Limb (tissue), 2 donors: ENCODE results near the gene CPNE5.
A peak's percentile ranks its signal among the peaks of the same experiment; 100 is the strongest.

Experiments
- DNase-seq, 2 donors: peaks; one replicate each; pipeline ENCODE4 v3.0.0-alpha.2; 2016; ENCODE audit errors: extremely low spot score in 2 of 2

CPNE5 gene

DNA sequence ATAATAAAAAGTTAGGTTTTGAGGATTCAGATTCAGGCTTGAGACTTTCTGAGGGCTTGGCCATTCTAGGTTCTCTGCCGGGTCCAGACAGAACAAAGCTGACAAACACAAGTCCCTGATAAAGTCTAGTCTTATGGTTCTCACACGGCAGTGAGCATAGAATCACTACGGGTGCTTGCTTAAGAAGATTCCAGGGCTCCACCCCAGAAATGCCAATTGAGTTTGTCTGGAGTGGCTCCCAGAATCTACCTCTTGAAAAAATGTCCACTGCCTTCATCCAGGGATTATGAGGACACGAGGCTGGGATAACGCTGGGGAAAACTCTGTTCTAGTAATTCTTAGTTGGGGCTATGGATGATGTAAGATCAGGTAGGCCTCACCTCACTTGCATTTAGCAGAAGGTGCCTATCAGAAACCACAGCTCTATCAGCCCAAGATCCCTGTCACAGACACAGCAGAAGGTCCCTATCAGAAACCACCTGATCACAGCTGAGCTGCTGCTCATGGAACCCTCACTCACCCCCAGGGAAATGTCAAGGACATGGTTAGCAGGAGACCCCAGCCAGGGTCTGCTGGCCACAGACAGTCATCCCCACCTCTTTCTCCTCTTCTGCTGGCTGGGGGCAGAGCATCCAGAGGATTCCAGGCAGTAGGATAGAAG is 89.3 kb downstream of the CPNE5 start:
- no peak for DNase-seq

DNA sequence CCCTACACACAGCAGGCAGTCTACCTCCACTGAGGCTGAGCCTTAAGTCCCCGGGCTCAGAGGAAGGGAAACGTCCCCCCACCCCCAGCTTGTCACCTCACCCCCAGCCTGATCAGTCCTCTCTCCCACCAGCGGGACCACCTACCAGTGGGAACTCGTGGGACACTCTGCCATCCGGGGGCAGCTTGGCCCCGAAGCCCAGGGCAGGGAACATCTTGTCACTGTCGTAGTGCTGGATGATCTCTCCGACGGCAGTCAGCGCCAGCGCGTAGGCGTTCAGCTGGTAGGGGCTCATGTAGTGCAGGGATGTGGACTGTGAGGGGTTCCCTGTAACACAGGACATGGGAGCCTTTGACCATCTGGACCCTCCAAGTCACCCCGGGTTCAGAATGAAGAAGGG is 93.0 kb downstream of the CPNE5 start:
- DNase-seq = no peak

DNA sequence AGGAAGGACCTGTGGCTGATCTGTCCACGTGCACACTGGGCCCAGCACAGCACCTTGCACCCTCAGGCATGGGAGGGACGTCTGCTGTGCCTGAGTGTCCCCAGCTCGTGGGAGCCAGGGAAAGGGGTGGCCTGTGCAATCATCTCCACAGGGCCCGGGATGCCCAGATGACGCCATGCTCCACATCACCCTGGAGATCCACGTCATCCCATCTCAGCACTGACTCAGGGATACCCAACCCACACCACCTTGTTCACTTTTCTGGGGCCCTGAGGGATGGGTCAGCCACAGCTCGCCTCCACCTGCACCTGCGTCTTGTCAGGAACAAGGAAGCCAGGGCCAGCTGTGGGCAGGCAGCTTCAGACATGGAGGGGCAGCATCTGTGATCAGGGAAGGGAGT is 93.4 kb downstream of the CPNE5 start:
- no peak for DNase-seq

GRCh38 chr6:36745283-36745682 is 94.0 kb downstream of the CPNE5 start:
- DNase-seq = no peak

DNA sequence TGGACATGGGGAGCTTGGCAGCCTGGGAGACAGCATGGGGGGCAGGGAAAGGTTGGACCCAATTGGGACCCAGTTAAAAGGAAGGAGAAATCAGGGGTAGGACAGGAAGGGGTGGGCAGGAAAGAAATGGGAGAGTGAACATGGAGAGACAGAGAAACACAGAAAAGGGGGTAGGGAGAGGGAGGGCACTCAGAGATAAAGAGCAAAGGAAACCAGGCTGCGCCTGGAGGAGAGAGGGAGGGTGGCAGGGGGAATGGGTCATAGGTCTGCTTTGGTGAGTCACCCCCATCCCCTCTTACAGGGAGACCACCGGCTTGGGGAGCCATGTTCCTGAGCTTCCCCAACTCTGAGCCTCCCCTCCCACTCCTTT is 95.0 kb downstream of the CPNE5 start:
- no peak for DNase-seq

DNA sequence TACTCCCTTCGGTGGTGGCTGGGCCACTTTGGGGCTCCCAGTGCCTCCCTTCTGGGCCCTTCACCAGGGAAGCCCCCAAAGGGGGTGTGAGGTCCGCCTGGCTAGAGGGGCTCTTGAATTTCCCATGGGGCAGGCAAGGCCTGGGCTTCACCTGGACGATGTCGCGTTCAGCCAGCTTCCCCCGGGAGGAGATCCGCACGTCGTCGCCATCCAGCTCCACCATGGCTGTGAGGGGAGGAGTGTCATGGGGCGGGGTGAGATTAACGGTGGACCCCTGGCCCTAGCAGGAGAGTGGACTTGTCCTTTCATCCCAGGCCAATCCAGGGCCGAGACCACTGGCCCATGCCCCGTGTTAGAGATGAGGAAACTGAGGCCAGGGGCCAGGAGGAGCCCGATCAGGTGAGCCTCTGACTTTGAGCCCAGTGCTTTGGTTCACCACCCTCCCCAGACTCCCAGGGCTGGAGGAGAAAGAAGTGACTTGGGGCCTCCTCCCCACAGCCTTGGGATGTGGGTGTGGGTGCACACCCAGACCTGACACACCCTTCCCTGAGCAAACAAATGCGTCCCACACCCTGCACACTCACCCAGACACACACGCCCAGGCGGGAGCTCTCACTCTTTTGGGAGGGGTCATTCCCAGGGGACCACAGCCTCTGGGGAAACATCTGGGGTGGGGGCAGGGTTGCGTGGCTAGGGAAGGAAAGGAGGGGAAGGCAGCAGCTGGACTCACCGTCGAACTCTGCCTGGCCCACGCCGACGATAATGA is 95.5 kb downstream of the CPNE5 start:
- no peak for DNase-seq

GRCh38 chr6:36743032-36743431 is 96.2 kb downstream of the CPNE5 start:
- no peak for DNase-seq

DNA sequence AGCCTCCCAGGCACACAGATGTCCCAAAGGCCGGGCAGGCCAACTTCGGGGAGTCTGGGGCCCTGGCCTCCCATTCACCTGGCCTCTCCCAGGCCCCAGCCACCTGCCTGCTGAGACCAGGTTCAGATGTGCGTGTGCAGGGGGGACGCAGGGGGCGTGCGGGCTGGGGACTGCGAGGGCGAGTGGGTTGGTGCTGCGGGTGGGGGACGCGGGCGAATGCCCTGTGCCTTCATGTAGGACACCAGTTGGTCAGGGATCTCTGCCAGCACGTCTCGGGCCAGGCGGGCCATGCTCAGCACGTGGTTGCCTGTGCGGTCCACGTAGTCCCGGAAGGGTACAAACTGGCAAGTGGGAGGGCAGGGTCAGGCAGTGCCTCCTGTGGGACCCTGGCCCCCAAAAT is 97.1 kb downstream of the CPNE5 start:
- DNase-seq = no peak

GRCh38 chr6:36740818-36741179 is 98.4 kb downstream of the CPNE5 start:
- DNase-seq = no peak

DNA sequence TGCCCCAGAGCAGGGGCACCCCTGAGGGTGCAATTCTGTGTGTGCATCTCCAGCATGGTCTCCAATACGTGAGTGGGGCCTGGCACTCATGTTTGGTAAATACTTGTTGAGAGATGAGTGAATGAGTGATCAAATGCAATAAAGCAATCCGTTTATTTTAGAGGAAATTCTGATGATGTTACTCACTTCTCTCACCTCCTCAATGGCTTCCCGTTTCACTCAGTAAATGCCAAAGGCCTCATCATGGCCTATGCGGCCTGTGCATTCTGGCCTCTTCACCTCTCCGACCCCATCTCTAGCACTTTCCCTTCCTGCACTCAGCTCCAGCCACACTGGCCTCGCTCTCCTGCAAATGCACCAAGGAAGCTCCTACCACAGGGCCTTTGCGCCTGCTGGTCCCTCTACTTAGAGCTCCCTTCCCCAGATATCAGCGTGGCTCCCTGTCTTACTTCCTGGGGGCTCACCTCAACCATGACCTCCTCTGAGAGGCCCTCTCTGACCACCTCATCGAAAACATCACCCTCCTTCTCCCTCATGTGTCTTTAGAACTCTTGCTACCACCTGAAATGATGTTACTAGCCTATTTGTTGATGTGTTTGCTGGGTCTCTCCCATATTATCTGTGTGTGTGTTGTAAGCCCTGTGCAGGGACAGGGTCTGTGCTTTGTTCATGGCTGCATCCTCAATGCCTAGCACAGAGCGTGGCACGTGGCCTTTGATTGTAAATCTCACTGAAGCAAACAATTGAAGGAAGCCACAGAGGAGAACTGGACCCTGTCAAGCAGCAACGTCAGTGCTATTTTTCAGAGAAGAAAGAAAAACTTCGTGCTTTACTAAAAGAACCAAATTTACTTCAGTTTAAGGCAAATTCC is 99.1 kb downstream of the CPNE5 start:
- no peak for DNase-seq

DNA sequence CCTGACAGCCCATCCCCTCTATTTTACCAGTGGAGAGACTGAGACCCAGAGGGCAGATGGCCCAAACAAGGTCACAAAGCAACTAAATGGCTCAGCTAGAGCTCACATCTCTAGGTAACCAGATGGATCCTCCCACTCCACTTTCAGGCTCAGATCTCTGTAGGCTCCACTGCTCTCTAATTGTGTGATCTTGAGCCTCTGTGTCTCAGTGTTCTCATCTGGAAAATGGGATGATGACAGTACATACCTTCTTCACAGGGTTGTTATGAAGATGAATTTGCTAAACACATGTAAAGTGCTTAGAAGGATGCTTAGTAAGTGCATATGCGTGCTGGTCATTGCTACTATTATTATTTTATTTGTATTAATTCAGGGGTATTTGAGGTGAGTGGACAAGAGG is 101.1 kb downstream of the CPNE5 start:
- DNase-seq = no peak

- DNase-seq = no peak
Observed at GRCh38 chr6:36737043-36737785, 102.0 kb downstream of the CPNE5 start.

DNA sequence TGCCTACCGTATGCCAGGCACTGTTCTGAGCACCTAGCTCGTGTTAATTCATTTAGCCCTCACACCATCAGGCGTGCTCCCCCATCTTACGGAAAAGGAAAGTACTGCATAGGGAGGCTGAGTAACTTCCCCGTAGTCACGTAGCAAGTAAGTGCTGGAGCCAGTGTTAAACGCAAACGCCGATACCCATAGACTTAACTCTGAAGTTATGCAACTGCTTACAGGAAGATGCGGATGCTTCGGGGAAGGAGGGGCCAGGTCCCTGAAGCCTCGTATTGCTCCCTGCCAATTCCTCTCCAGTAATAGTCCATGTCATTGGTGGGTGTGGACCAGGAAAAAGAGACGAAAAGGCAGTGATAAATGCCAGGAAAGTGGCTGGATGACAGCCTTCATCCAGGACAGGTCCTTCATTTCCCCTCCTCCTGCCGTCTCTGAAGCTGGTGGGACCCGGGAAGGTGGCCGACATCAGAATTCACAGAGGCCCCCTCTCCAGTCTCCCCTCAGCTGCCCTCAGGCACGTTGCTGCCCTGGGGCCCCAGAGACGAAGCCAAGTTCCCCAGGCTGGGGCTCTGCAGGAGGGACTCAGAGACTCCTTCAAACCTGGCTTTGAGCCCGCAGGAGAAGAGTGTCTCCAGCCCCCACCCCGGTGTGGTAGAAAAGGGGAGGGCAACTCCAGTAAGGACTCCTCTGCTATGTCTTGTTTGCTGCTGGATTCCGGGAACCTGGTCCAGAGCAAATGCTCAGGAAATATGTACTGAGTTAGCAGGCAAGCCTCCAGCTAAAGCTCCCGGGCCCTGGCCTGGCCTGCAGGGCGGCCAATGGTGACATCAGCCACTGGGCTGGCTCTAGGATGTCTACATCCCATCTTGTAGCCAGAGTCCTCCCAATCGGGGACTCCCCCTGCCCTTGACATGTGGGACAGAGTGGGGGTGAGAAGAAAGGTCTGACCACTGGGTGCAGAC is 103.9 kb downstream of the CPNE5 start:
- DNase-seq = peak; percentile 77 to 81

DNA sequence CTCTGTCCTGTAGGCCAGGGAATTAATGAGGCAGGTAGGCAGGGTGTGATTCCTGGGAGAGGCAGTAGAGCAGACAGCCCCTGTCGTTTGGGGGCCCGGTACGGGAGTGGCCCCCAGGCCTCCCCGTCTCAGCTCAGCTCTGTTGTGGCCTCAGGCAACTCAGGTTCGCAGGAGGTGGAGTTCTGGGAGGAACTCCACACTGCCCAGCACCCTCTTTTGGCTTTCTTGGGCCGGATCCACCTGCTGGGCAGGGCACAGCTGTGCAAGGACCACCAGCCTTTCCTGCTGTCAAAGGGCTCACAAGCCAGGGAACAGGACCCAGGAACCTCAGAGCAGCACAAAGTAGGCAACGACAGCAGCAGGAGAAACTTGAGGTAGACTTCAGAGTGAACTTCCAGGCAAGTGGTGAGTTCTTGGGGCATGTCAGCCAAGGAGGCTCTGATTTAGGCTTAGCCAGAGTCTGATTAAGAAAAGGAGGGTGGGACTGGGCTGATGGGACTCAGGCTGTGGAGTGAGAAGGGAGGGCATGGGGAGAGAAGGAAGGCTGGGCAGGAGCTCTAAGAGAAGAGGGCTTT is 104.7 kb downstream of the CPNE5 start:
- no peak for DNase-seq

DNA sequence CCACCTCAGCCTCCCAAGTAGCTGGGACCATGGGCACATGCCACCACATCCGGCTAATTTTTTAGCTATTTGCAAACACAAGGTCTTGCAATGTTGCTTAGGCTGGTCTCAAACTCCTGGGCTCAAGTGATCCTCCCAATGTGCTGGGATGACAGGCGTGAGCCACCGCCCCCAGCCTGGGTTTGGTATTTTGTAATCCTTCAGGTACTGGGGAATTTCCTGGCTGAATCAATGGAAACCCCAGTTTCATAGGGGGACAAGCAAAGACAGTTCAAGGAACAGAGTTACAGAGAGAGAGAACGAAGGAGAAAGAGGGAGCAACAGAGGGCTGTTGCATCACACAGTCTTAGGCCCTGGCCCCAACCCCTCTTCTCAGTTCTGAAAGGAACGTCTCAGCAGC is 105.9 kb downstream of the CPNE5 start:
- no peak for DNase-seq

GRCh38 chr6:36731622-36732310 is 107.5 kb downstream of the CPNE5 start:
- DNase-seq = no peak

GRCh38 chr6:36730424-36731380 is 108.5 kb downstream of the CPNE5 start:
- no peak for DNase-seq

DNA sequence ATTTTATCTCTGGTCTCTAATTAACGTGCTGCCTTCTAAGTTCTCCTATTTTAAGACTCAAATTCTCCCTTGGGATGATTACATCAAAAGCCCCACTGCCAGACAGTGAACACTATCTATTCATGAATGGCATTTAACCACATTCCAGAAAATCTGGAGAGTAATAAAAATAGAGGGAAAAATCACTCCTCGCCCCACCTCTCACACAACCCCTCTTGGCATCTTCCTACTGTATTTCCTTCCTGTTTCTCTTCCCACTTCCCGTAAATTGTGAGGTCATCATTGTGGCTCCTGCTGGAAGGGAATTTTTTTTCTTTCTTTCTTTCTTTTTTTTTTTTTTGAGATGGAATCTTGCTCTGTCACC is 110.1 kb downstream of the CPNE5 start:
- peak in 1 of 2 donors; percentile 30 for DNase-seq
